Measurements from ENCODE around the gene VPS35. TPM values are rescaled to one million over a fixed set of nuclear protein-coding genes. Genes with fewer than 3 reads are reported as not detected.

The VPS35 gene
- total and polyA plus RNA-seq, 7 donors: 28.7 to 61.8 (median 44.4) TPM

DNA sequence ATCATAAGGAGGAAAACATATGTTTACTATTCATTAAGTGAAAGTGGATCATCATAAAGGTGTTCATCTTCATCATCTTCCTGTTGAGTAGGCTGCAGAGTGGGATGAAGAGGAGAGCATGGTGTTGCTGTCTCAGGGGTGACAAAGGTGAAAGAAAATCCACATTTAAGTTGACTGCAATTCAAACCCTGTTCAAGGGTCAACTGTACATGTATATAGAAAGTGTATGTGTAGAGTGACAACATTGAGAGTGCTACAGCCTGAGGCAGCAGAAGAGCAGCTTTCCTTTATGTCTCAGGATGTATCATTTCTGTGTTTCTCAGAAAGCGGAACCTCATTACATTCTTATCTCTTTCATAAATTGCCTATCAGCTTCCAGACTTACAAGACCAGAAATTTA is 17.7 kb upstream of the VPS35 start:
- no peak overlapping the region for H3K4me3 ChIP-seq
- no peak for DNase-seq
- H3K9me3 ChIP-seq: no peaks in the 10 kb centered on the region
- H3K4me1 ChIP-seq: no peaks in the 10 kb centered on the region
- H3K27me3 ChIP-seq: no peaks in the 10 kb centered on the region
- TF ChIP-seq POLR2AphosphoS5 (IDR thresholded peaks at IDR 0.05) (no peak), EP300 (IDR thresholded peaks at IDR 0.05) (no peak), POLR2A (IDR thresholded peaks at IDR 0.05) (no peak)
- TF ChIP-seq, protein P1, sequence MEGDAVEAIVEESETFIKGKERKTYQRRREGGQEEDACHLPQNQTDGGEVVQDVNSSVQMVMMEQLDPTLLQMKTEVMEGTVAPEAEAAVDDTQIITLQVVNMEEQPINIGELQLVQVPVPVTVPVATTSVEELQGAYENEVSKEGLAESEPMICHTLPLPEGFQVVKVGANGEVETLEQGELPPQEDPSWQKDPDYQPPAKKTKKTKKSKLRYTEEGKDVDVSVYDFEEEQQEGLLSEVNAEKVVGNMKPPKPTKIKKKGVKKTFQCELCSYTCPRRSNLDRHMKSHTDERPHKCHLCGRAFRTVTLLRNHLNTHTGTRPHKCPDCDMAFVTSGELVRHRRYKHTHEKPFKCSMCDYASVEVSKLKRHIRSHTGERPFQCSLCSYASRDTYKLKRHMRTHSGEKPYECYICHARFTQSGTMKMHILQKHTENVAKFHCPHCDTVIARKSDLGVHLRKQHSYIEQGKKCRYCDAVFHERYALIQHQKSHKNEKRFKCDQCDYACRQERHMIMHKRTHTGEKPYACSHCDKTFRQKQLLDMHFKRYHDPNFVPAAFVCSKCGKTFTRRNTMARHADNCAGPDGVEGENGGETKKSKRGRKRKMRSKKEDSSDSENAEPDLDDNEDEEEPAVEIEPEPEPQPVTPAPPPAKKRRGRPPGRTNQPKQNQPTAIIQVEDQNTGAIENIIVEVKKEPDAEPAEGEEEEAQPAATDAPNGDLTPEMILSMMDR (IDR thresholded peaks at IDR 0.05): no peak
- H3K27ac ChIP-seq: no peak overlapping the region
- 0% methylated on average over 1 of the region's 1 CpG for WGBS, 2 donors
- H3K36me3 ChIP-seq: no peaks in the 10 kb centered on the region
- intact Hi-C loops (cut with DNase I): no loop called here

DNA sequence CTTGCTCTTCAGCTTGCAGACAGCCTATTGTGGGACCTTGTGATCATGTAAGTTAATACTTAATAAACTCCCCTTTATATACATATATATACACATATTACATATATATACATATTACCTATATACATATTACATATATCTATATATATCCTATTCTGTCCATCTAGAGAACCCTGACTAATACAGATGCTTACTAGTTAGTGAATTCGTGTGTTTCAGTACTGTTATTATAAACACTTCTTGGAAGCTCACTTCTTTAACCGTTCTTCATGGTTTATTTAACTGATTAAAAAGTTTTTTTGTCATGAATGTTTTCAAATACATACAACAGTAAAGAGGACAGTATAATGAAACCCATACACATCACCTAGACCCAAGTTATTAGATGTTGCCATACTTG is 13.1 kb upstream of the VPS35 start:
- TF ChIP-seq POLR2A (IDR thresholded peaks at IDR 0.05) (no peak), EP300 (IDR thresholded peaks at IDR 0.05) (no peak), POLR2AphosphoS5 (IDR thresholded peaks at IDR 0.05) (no peak)
- TF ChIP-seq, protein P1 (IDR thresholded peaks at IDR 0.05): no peak
- intact Hi-C loops (cut with DNase I): no loop called here
- H3K36me3 ChIP-seq: no peaks in the 10 kb centered on the region
- no peak for DNase-seq
- no peak overlapping the region for H3K27ac ChIP-seq
- no peaks in the 10 kb centered on the region for H3K9me3 ChIP-seq
- WGBS, 2 donors: 72 to 84% methylated on average over 2 of the region's 2 CpGs
- H3K4me3 ChIP-seq: no peak overlapping the region
- H3K27me3 ChIP-seq: no peaks in the 10 kb centered on the region
- H3K4me1 ChIP-seq: no peaks in the 10 kb centered on the region

DNA sequence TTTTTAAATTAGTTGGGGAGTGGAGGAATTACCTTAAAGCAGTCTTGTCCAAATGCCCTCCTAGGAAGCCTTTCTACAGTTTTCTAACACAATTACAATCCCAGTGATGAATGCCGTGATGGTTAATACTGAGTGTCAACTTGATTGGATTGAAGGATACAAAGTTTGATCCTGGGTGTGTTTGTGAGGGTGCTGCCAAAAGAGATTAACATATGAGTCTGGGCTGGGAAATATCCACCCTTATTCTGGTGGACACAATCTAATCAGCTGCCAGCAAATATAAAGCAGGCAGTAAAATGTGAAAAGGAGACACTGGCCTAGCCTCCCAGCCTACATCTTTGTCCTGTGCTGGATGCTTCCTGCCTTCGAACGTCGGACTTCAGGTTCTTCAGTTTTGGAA is 12.6 kb upstream of the VPS35 start:
- no peaks in the 10 kb centered on the region for H3K36me3 ChIP-seq
- intact Hi-C loops (cut with DNase I): no loop called here
- 92 to 94% methylated on average over 4 of the region's 4 CpGs for WGBS, 2 donors

DNA sequence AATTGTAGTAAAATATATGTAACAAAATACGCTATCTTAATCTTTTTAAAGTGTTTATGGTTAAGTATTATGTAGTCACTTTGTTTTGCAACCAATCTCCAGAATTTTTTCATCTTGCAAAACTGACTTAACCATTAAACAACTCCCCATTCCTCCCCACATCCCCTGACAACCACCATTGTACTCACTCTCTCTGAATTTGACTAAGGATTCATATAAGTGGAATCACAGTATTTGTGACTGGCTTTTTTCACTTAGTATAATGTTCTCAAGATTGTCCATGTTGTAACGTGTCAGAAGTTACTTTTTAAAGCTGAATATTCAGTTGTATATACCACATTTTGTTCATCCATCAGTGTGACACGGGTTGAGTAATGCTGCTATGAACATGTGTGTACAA is 11.1 kb upstream of the VPS35 start:
- no peak for TF ChIP-seq EP300 (IDR thresholded peaks at IDR 0.05)
- TF ChIP-seq POLR2A (IDR thresholded peaks at IDR 0.05): no peak
- TF ChIP-seq, protein P1 (IDR thresholded peaks at IDR 0.05): no peak
- TF ChIP-seq POLR2AphosphoS5 (IDR thresholded peaks at IDR 0.05): no peak
- intact Hi-C loops (cut with DNase I): no loop called here
- Histone ChIP-seq H3K9me3 (no peaks in the 10 kb centered on the region), H3K27ac (no peak overlapping the region), H3K4me3 (no peak overlapping the region), H3K36me3 (no peaks in the 10 kb centered on the region), H3K4me1 (no peaks in the 10 kb centered on the region), H3K27me3 (no peaks in the 10 kb centered on the region)
- no peak for DNase-seq
- 93 to 97% methylated on average over 3 of the region's 3 CpGs for whole genome bisulfite sequencing, 2 donors

More for the DNA sequence above, 12.6 kb upstream of the VPS35 start:
- Histone ChIP-seq H3K9me3 (no peaks in the 10 kb centered on the region), H3K27me3 (no peaks in the 10 kb centered on the region), H3K27ac (no peak overlapping the region), H3K4me3 (no peak overlapping the region), H3K4me1 (no peaks in the 10 kb centered on the region)
- no peak for DNase-seq
- TF ChIP-seq, protein P1 (IDR thresholded peaks at IDR 0.05): no peak
- no peak for TF ChIP-seq EP300 (IDR thresholded peaks at IDR 0.05)
- no peak for TF ChIP-seq POLR2A (IDR thresholded peaks at IDR 0.05)
- TF ChIP-seq POLR2AphosphoS5 (IDR thresholded peaks at IDR 0.05): no peak

DNA sequence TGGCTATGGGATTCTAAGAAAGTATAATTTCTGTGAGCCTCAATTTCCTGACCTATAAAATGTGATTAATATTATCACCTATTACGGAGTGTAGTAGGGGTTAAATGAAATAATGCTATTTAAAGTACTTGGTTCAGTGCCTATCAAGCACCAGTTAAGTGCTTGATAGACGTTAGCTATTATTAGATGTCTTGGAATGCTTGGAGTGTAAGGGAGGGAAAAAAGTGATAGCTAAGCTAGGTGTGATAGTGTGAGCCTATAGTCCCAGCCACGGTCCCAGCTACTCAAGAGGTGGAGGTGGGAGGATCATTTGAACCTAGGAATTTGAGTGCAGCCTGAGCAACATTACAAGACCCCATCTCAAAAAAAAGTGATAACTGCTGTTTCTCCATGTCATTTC is 8.0 kb upstream of the VPS35 start:
- H3K4me1 ChIP-seq: no peaks in the 10 kb centered on the region
- H3K9me3 ChIP-seq: no peaks in the 10 kb centered on the region
- H3K4me3 ChIP-seq: no peak overlapping the region
- intact Hi-C loops (cut with DNase I): no loop called here
- H3K27me3 ChIP-seq: no peaks in the 10 kb centered on the region
- no peak for TF ChIP-seq EP300 (IDR thresholded peaks at IDR 0.05)
- TF ChIP-seq POLR2A (IDR thresholded peaks at IDR 0.05): no peak
- TF ChIP-seq, protein P1 (IDR thresholded peaks at IDR 0.05): no peak
- TF ChIP-seq POLR2AphosphoS5 (IDR thresholded peaks at IDR 0.05): no peak
- no peak overlapping the region for H3K27ac ChIP-seq
- DNase-seq: no peak
- WGBS, 2 donors: 87 to 93% methylated on average over 3 of the region's 3 CpGs
- no peaks in the 10 kb centered on the region for H3K36me3 ChIP-seq
